Keratinocyte (primary cell): ENCODE measurements around the gene PDXDC1. TPM values are rescaled to one million over a fixed set of nuclear protein-coding genes. Genes with fewer than 3 reads are reported as not detected.
"Not testable (repeated sequence)": the region's sequence is repeated elsewhere in the genome, so short reads cannot be mapped to it uniquely, and the experiment has no call there.

ENCODE experiments used
- DNase-seq: peaks from one replicate; pipeline ENCODE4 v3.0.0-alpha.2; 2011; ENCODE audit warnings: low read depth, missing footprints, low spot score
- FAIRE-seq: peaks from 2 replicates; lab custom pipeline; 2011; peaks lifted over from hg19 to GRCh38; lab: Jason Lieb, UNC
- H2AFZ ChIP-seq: 2 replicates; pipeline ENCODE4 v1.6.0; 2012; ENCODE audit warnings: low read length, control low read depth, inconsistent platforms; ENCODE audit not compliant: control insufficient read depth
- H3K27ac ChIP-seq: 2 replicates; pipeline ENCODE4 v1.5.1; 2011; ENCODE audit warnings: low read length; ENCODE audit not compliant: control insufficient read depth, insufficient read depth
- H3K27me3 ChIP-seq: 3 replicates; pipeline ENCODE4 v1.6.0; 2011; ENCODE audit warnings: low read length; ENCODE audit not compliant: control insufficient read depth, insufficient read depth; ENCODE audit errors: extremely low read depth
- H3K36me3 ChIP-seq, 2 experiments: 2 replicates in 1 of 2; 3 replicates in 1 of 2; pipeline ENCODE4 v1.5.1; 2011; ENCODE audit warnings: low read length in 2 of 2, mild to moderate bottlenecking in 1 of 2; ENCODE audit not compliant: control insufficient read depth in 2 of 2, insufficient read depth in 2 of 2; ENCODE audit errors: extremely low read depth in 1 of 2
- H3K4me1 ChIP-seq: 3 replicates; pipeline ENCODE4 v1.5.1; 2011; ENCODE audit warnings: low read length; ENCODE audit not compliant: control insufficient read depth, insufficient read depth; ENCODE audit errors: extremely low read depth
- H3K4me2 ChIP-seq: 3 replicates; pipeline ENCODE4 v1.6.0; 2011; ENCODE audit warnings: low read depth, low read length; ENCODE audit not compliant: control insufficient read depth, insufficient read depth; ENCODE audit errors: extremely low read depth
- H3K4me3 ChIP-seq, 3 experiments: fragments of 200-600 bp in 1 of 3; sonication (generic) in 1 of 3; 2 replicates in 2 of 3; 3 replicates in 1 of 3; pipeline ENCODE4 v1.5.1; 2011 to 2016; ENCODE audit warnings: low read length in 3 of 3, mild to moderate bottlenecking in 3 of 3, control low read depth in 2 of 3, inconsistent platforms in 1 of 3, low read depth in 1 of 3, mixed read lengths in 1 of 3, mixed run types in 1 of 3, moderate library complexity in 1 of 3; ENCODE audit not compliant: control insufficient read depth in 2 of 3, insufficient read depth in 2 of 3; ENCODE audit errors: extremely low read depth in 1 of 3
- H3K79me2 ChIP-seq: 2 replicates; pipeline ENCODE4 v1.6.0; 2012; ENCODE audit warnings: low read length; ENCODE audit not compliant: control insufficient read depth, insufficient read depth
- H3K9ac ChIP-seq: 3 replicates; pipeline ENCODE4 v1.6.0; 2011; ENCODE audit warnings: low read length; ENCODE audit not compliant: control insufficient read depth, insufficient read depth; ENCODE audit errors: extremely low read depth
- H3K9me1 ChIP-seq: 3 replicates; pipeline ENCODE4 v1.6.0; 2011; ENCODE audit warnings: low read length; ENCODE audit not compliant: control insufficient read depth, insufficient read depth; ENCODE audit errors: extremely low read depth
- H3K9me3 ChIP-seq: 2 replicates; pipeline ENCODE4 v1.5.1; 2012; ENCODE audit warnings: low read depth, low read length; ENCODE audit not compliant: control insufficient read depth
- H4K20me1 ChIP-seq: 3 replicates; pipeline ENCODE4 v1.6.0; 2011; ENCODE audit warnings: low read length; ENCODE audit not compliant: control insufficient read depth, insufficient read depth; ENCODE audit errors: extremely low read depth
- dilution Hi-C: fragments of 300-500 bp; cut with MboI; formaldehyde crosslinking; loops from one replicate; pipeline ENCODE4 v1.7.0; 2020; ENCODE audit warnings: low sequenced_read_pairs; ENCODE audit not compliant: extremely low pct_ligation_motif_present
- polyA plus RNA-seq, 5 experiments: library from polyadenylated mRNA; depleted of rRNA in 3 of 5; stranded (reverse) in 3 of 5; stranded (forward) in 1 of 5; unstranded in 1 of 5; fragments of >200 nt; gene quantifications; 1 replicate in 1 of 5; 2 replicates in 3 of 5; 3 replicates in 1 of 5; pipeline versions ENCODE4 v1.2.1 to v1.2.3, GENCODE V29; 2011 to 2012; ENCODE audit warnings: missing spikeins in 2 of 5, low read depth in 1 of 5, low replicate concordance in 1 of 5

PDXDC1 gene
- polyA plus RNA-seq, 1 donor (not counting 4 experiments of a cell fraction or from before 2014, with no cell fraction given), result 70.7 TPM

DNA sequence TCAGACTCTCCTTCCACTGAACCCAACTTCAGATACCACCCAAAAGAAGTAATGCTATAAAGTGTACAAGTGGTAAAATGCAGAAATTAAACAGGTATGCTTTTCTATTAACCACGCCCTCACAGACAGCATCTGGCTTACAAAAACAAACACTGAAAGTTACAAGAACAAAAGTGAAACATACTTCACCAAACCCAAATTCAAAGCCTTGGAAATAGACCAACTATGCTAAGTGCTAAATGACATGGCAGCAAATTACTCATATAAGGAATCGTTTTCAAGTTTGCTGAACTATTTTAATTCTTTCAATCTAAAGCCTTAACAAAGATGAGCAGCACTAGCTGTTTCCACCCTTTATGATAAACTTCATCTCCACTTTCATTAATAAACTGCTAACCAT, 101.3 kb downstream of the PDXDC1 start:
- H3K9me1 ChIP-seq, H3K4me3 ChIP-seq, H3K9me3 ChIP-seq, H3K27me3 ChIP-seq, H3K4me2 ChIP-seq, H3K9ac ChIP-seq, H3K79me2 ChIP-seq, H2AFZ ChIP-seq, H3K4me1 ChIP-seq, H3K27ac ChIP-seq, DNase-seq, dilution Hi-C loops, H4K20me1 ChIP-seq, FAIRE-seq: not testable (repeated sequence)
- peaks cover 12 to 14% of the 10 kb centered on the region in 2 experiments for H3K36me3 ChIP-seq

DNA sequence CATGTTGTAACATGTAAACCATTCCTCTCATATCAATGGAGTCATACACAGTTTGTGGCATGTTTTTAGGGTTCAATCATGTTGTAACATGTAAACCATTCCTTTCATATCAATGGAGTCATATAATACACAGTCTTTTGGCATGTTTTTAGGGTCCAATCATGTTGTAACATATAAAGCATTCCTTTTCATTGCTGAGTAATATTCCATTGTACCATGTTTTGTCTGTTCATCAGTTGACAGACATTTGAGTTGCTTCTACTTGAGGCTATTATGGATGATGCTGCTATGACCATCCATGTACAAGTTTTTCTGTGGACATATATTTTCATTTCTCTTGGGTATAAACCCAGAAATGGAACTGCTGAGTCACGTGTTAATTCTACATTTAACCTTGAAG, 106.1 kb downstream of the PDXDC1 start:
- H3K4me3 ChIP-seq, H3K27ac ChIP-seq, H3K4me1 ChIP-seq, H3K27me3 ChIP-seq, FAIRE-seq, H3K36me3 ChIP-seq, H2AFZ ChIP-seq, DNase-seq, H3K9ac ChIP-seq, H3K9me3 ChIP-seq, H3K79me2 ChIP-seq, H3K9me1 ChIP-seq, H4K20me1 ChIP-seq, dilution Hi-C loops, H3K4me2 ChIP-seq: not testable (repeated sequence)

DNA sequence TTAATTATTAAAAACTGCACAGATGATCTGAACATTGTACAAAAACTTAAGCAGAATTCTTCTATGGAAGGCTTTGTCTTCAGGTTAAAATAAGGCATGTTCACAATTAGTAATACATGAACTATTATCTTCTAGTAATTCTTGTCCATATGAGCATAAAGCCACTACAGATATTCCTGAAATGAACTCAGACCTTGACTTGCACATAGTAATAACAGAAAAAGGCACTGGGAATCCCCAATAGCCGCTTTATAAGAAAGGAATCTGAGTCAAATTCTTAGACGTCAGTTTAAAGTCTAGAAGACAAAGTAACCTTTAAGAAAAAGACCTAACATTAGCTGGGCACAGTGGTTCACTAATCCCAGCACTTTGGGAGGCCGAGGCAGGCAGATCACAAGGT, 108.0 kb downstream of the PDXDC1 start:
- FAIRE-seq, H3K9ac ChIP-seq, H3K4me3 ChIP-seq, H3K27ac ChIP-seq, H3K79me2 ChIP-seq, H4K20me1 ChIP-seq, DNase-seq, H2AFZ ChIP-seq, H3K27me3 ChIP-seq, H3K36me3 ChIP-seq, H3K9me3 ChIP-seq, H3K4me2 ChIP-seq, dilution Hi-C loops, H3K9me1 ChIP-seq, H3K4me1 ChIP-seq: not testable (repeated sequence)
